ENCODE results near the gene SMYD3.
"Not testable (repeated sequence)": the region's sequence is repeated elsewhere in the genome, so short reads cannot be mapped to it uniquely, and the experiment has no call there.

Gene SMYD3

DNA sequence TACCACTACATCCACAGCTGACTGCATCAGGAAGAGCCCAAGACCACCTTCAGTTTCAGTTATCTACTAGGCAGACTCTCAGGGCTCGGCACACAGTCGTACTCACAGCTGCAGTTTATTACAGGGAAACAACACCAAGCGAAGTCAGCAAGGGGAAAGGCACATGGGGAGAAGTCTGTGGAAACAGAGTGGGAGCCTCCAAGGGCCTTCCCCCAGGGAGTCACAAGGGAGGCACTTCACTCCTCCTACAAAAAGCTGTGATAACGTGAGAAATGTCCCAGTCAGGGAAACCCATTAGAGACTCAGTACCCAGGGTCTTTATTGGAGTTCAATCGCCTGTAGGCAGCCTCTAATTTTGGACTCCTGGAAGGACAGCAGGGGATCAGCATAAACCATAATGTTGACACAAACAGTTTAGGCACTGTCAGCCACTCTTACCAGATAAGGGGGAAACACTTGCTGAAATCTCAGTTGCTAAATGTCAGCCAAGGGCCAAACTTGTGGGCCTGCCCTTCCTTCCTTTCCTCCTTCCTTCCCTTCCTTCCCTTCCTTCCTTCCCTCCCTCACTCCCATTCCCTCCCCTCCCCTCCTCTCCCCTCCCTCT is 444.0 kb downstream of the SMYD3 start:
- FAIRE-seq, result no peak

GRCh38 chr1:246058466-246058865 is 448.6 kb downstream of the SMYD3 start:
- FAIRE-seq, result no peak

- FAIRE-seq, result no peak
Measured at GRCh38 chr1:246052603-246053002, 454.5 kb downstream of the SMYD3 start.

DNA sequence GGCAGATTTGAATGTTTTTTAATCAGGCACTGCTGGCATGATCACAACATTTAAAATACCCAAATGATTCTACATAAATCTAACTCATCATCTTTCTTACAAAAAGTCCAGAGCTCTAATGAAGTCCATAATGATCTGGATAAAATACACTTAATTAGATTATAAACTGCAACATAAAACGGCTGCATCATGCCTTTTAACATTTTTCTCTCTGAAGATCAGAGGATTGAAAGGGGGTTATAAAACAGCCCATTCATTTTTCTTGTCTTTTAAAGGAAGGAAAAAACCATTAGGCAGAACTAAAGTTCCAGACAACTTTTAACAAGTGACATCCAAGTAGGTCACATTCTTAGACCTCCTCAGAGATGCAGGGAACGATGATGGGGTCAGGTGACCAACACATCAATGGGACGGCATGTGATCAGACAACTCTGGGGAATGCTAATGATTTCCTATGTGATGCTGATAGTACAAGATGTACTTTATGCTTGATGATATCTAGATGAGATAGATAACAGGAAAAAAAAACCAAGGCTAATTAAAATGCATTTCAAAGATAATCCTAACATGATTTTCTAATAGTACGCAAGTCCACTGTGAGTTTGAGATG is 455.1 kb downstream of the SMYD3 start:
- peak; percentile 71 for FAIRE-seq

- no peak for FAIRE-seq
Measured at GRCh38 chr1:246048693-246049092, 458.4 kb downstream of the SMYD3 start.

- FAIRE-seq, result no peak
Measured at GRCh38 chr1:246043556-246043955, 463.5 kb downstream of the SMYD3 start.

DNA sequence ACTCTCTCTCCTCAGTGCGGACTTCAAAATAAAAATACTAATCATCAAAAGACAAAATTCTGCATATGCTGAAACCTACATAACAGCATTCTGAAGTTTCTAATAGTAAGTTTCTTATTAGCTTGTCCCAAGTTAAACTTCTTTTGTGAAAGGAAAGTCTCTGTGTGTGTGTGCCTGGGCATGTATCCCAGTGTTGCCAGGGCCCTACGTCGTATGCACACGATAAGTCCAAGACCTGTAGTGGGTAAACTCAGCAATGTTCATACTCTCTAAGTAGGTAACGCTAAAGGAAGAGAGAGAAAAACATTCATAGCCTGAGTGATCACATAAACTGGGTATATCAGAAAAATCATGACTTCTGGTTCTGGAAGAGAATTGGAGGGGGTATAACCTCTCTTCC is 465.7 kb downstream of the SMYD3 start:
- no peak for FAIRE-seq

GRCh38 chr1:246040200-246040890 is 466.7 kb downstream of the SMYD3 start:
- FAIRE-seq, result no peak

DNA sequence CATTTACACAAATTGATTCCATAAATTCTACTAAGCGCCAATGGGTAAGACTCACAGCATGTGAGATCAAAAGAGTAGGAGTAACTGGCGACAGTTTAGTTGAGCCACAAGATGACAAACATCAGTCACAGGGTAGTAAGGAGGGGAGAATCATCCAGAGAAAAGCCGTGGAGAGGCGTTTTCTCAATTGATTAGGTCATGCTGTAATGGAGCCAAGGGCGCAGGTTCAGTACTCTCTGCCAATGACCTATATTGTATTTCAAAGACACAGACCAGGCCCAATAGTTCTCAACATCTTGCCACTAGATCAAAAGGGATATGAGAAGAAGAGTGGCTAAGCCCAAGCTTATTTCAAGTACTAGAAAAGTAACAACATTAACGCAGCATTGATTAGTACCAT is 467.5 kb downstream of the SMYD3 start:
- no peak for FAIRE-seq

DNA sequence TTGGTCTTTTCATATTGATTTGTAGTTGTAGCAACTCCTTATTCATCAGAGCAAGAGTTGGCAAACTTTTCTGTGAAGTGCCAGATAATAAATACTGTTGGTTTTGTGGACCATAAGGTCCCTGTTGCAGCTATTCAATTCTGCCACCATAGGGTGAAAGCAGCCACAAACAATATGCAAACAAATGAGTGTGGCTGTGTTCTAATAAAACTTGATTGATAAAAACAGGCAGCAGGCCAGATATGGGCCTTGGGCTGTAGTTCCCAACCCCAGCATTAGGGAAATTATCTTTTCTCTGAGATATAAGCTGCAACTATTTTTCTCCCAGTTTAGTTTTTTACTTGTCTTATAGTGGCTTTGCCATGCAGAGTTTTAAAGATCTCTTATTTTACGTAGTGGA is 469.2 kb downstream of the SMYD3 start:
- FAIRE-seq, result no peak

- FAIRE-seq, result no peak
Measured at GRCh38 chr1:246036175-246036574, 470.9 kb downstream of the SMYD3 start.

DNA sequence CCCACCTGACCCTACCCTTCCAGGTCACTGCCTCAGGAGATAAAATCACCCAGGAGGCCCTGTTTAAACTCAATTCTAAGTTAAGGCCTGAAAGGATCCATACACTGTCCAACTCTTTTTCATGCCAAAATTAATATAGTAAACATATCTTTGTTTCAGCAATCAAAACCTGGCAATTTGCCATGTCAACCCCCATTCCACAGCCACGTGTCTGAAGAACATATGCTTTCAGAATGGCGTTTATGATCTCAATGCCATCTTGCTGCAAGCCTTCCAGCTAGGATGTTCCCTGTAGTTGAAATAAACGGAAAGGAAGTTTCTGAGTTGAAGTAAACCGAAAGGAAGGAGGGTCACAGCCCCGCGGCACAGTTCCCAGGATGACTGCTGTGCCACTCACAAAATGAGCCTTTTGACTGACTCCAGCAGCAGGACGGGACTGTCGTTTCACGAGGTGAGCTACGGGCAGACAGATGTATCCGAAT is 472.0 kb downstream of the SMYD3 start:
- no peak for FAIRE-seq

DNA sequence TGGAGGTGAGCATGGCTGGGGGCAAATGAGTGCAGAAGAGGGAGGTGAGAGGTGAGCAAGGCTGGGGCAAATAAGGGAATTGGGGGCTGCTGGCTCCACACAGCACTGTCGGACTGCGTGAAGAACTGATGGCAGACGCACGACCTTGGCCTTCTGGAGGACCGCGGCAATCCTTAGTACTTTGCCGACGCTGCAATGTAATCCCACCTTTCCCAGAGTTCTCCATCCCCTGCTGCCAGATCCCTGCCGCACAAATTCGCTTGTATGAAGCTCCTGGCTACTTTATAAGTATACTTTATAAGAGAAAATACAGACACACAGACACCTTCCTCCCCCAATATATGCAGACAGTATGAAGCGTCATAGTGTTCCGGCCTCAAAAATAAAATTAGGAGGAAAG is 472.4 kb downstream of the SMYD3 start:
- no peak for FAIRE-seq

GRCh38 chr1:246032984-246033383 is 474.1 kb downstream of the SMYD3 start:
- peak; percentile 98 for FAIRE-seq

- peak; percentile 45 for FAIRE-seq
Measured at GRCh38 chr1:246032031-246032551, 475.0 kb downstream of the SMYD3 start.

GRCh38 chr1:246029616-246030015 is 477.5 kb downstream of the SMYD3 start:
- no peak for FAIRE-seq

- FAIRE-seq, result not testable (repeated sequence)
Measured at GRCh38 chr1:246024118-246024517, 483.0 kb downstream of the SMYD3 start.

- FAIRE-seq, result no peak
Measured at GRCh38 chr1:246020211-246020954, 486.7 kb downstream of the SMYD3 start.

DNA sequence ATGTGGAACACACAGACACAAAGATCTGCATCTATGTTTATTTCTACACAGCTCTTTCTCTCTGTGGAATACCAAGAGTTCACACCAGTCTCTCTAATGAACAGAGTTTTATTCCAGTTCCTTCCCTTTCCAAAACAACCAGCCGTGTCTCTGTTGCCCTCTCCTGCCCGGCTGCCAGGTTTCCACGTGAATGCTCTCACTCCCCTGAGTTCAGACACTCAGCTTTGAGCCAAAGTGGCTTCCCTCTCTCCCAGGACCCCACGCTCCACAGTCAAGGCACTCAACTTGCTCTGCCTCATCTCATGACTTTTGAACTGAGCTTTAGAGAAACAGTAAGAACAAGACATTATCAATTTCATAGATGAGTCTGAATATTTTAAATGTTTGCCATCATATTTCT is 488.9 kb downstream of the SMYD3 start:
- FAIRE-seq, result no peak

DNA sequence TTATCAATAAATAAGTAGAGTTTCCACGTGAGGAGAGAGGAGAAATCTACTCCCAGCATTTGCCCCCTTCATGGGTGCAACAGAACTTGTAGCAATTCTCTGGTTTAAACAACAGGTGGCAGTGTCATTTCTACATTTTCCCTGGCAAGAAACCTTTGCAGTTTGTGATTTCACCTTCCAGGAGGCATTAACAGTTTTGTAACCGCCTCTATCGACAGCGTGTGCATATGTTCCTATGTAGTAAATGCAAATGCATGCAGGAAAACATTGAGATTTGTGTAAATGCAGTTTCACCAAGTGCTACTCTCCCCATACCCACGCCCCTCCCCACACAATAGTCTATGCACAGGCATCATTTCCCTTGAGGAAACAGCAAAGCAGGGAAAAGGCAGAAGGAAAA is 494.7 kb downstream of the SMYD3 start:
- FAIRE-seq, result no peak

DNA sequence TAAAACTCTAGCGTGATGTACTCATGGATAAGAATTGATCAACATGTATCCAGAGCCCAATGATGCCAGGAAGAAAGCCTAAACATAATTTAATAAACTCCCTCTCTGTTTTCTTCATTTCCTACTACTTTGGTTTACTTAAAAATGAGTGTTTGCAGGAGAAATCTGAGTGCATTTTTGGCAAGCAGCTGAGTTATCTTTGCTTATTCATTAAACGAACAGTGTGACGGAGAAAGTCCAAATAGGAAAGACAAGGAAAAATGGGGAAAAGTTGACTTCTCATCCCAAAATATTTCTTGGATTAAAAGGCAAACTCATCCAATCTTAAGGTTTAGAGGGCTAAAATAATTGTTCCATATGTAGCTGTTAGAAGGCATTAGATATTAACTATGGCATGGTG is 496.7 kb downstream of the SMYD3 start:
- FAIRE-seq, result no peak

DNA sequence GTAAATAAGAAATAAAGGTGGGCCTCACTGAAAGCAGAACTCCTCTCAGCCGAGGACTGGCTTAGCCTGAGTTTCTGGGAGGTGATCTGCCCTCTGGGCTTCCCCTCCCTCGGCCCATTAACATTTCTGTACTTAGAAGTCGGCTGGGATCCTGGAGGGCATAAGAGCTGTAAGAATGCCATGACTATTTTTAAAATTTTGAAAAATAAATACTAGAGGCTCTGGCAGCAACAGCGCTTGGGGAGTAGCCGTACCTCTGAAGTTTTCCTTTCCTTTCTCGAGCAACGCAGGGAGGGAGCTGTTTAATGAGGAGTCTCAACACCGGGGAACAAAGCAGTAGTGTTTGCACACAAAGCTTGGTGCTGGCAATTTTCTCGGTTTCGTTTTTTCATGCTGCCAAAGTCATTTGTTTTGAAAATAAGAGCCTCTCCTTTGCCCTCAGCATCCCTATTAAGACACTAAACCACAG is 498.7 kb downstream of the SMYD3 start:
- no peak for FAIRE-seq

DNA sequence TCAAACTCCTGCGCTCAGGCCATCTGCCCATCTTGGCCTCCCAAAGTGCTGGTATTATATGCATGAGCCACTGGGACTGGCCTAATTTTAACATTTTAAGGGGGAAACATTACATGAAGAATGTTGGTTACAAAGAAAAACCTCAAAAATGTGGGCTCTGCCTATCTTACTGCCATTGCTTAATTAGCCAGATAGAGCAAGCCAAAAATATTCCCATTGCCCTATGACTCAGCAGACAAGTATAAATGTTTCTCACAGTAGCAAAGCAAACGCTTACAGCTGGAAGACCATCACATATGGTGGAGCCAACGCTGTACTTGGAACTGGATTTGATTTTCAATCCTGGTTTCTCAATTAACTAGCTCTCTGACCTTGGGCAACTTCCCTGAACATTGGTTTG is 502.0 kb downstream of the SMYD3 start:
- FAIRE-seq, result no peak
